K562 (cell line): ENCODE measurements around the gene PDCD6IP. TPM values are rescaled to one million over a fixed set of nuclear protein-coding genes. Genes with fewer than 3 reads are reported as not detected.
A peak's percentile ranks its signal among the peaks of the same experiment; 100 is the strongest.

Experiments
- ATAC-seq: fragments of 200-7000 bp; cut with Tn5 transposase; 3 replicates; pipeline ENCODE4 v1.9.1; 2020; ENCODE audit warnings: moderate library complexity
- BruUV-seq: library from RNA; stranded (reverse); fragments of 400-500 nt; replicated peaks from 2 replicates; lab custom pipeline; 2021; lab: Mats Ljungman, UMichigan
- CTCF ChIA-PET: fragments of 300-600 bp; formaldehyde crosslinking; extraction: SDS; loops from one replicate; lab custom pipeline; 2021; ENCODE audit warnings: low intra/inter-chr PET ratio; lab: Yijun Ruan, JAX
- POLR2A ChIA-PET: fragments of 300-600, 350-650 bp; sonication (Branson Sonifier 250); formaldehyde crosslinking; extraction: SDS; loops from one replicate; lab custom pipeline; 2021; ENCODE audit warnings: antibody characterized with exemption, inconsistent platforms; lab: Yijun Ruan, JAX
- DNase-seq, 4 experiments: peaks; one replicate each; pipeline versions ENCODE4 v3.0.0 to v3.0.0-alpha.2; 2011 to 2018; ENCODE audit warnings: low spot score in 3 of 4, mixed read lengths in 3 of 4; ENCODE audit errors: extremely low read depth in 1 of 4
- FAIRE-seq: peaks from 2 replicates; lab custom pipeline; 2011; peaks lifted over from hg19 to GRCh38; lab: Jason Lieb, UNC
- H2AFZ ChIP-seq: 2 replicates; pipeline ENCODE4 v1.6.0; 2011; ENCODE audit warnings: low read depth, low read length, control low read depth, inconsistent platforms
- H3K27ac ChIP-seq: fragments of 200-600 bp; 3 replicates; pipeline ENCODE4 v1.8.0; 2011; ENCODE audit warnings: low read depth, mild to moderate bottlenecking, control low read depth, inconsistent platforms, low read length, moderate library complexity, mixed read lengths; ENCODE audit errors: extremely low read depth
- H3K27me3 ChIP-seq, 2 experiments: fragments of 300-600 bp in 1 of 2; 2 replicates in 1 of 2; 3 replicates in 1 of 2; pipeline versions ENCODE4 v1.6.0 to v1.8.0; 2011; ENCODE audit warnings: inconsistent platforms in 2 of 2, low read length in 2 of 2, mild to moderate bottlenecking in 1 of 2, mixed read lengths in 1 of 2, moderate library complexity in 1 of 2; ENCODE audit not compliant: control insufficient read depth in 2 of 2, insufficient read depth in 2 of 2
- H3K36me3 ChIP-seq: fragments of 300-600 bp; 3 replicates; pipeline ENCODE4 v1.8.0; 2011; ENCODE audit warnings: mild to moderate bottlenecking, low read length, inconsistent platforms; ENCODE audit not compliant: control insufficient read depth, insufficient read depth
- H3K4me1 ChIP-seq, 2 experiments: fragments of 200-600 bp in 1 of 2; replicated peaks in 1 of 2; 2 replicates in 1 of 2; 3 replicates in 1 of 2; pipeline versions ENCODE4 v1.5.1 to v1.8.0; 2011; ENCODE audit warnings: inconsistent platforms in 2 of 2, low read length in 2 of 2, mild to moderate bottlenecking in 1 of 2, mixed read lengths in 1 of 2, moderate library complexity in 1 of 2; ENCODE audit not compliant: control insufficient read depth in 2 of 2, insufficient read depth in 2 of 2
- H3K4me2 ChIP-seq: 2 replicates; pipeline ENCODE4 v1.6.1; 2011; ENCODE audit warnings: low read length, control low read depth, inconsistent platforms, mixed read lengths; ENCODE audit not compliant: insufficient read depth
- H3K4me3 ChIP-seq: fragments of 200-600 bp; sonication (generic), shearing (Covaris generic); 2 replicates; pipeline ENCODE4 v1.5.1; 2016; ENCODE audit warnings: control low read depth, inconsistent platforms
- H3K79me2 ChIP-seq: fragments of 200-600 bp; 3 replicates; pipeline ENCODE4 v1.8.0; 2011; ENCODE audit warnings: low read length, inconsistent platforms; ENCODE audit not compliant: control insufficient read depth, insufficient read depth
- H3K9ac ChIP-seq, 2 experiments: 2 replicates each; pipeline versions ENCODE4 v1.6.0 to v1.6.1; 2011; ENCODE audit warnings: low read depth in 2 of 2, low read length in 2 of 2, control low read depth in 1 of 2, inconsistent platforms in 1 of 2, mild to moderate bottlenecking in 1 of 2, mixed read lengths in 1 of 2; ENCODE audit not compliant: insufficient read depth in 1 of 2
- H3K9me1 ChIP-seq: one replicate; pipeline ENCODE4 v1.6.0; 2011; ENCODE audit warnings: inconsistent platforms, mild to moderate bottlenecking, low read length, moderate library complexity; ENCODE audit not compliant: control insufficient read depth, insufficient read depth
- H3K9me3 ChIP-seq: replicated peaks from 2 replicates; pipeline ENCODE4 v1.5.1; 2011; ENCODE audit warnings: low read depth, low read length, inconsistent platforms; ENCODE audit not compliant: control insufficient read depth, insufficient read depth
- H4K20me1 ChIP-seq: replicated peaks from 2 replicates; pipeline ENCODE4 v1.6.1; 2011; ENCODE audit warnings: low read length, inconsistent platforms, mixed read lengths; ENCODE audit not compliant: control insufficient read depth, insufficient read depth
- C11orf30 ChIP-seq: fragments of 450-650 bp; IDR thresholded peaks from 2 replicates; pipeline ENCODE4 v1.6.1; 2016; ENCODE audit warnings: low read depth, mild to moderate bottlenecking
- E2F6 ChIP-seq, 2 experiments: IDR thresholded peaks; 2 replicates each; pipeline ENCODE4 v1.6.1; 2011; ENCODE audit warnings: borderline replicate concordance in 1 of 2, control low read depth in 1 of 2, low read depth in 1 of 2, low read length in 1 of 2, mild to moderate bottlenecking in 1 of 2, mixed read lengths in 1 of 2, moderate library complexity in 1 of 2; ENCODE audit not compliant: insufficient read depth in 1 of 2, insufficient read length in 1 of 2, poor library complexity in 1 of 2, severe bottlenecking in 1 of 2; ENCODE audit errors: extremely low read depth in 1 of 2
- HMGXB4 ChIP-seq: sonication (generic); formaldehyde crosslinking; IDR thresholded peaks from 2 replicates; pipeline ENCODE4 v1.8.1; 2023; ENCODE audit warnings: mild to moderate bottlenecking, missing genetic modification reagents
- MAFK ChIP-seq: IDR thresholded peaks from 2 replicates; pipeline ENCODE4 v1.6.1; 2011; ENCODE audit warnings: low read length, improper control_type of control experiment
- POLR2AphosphoS2 ChIP-seq: IDR thresholded peaks from 2 replicates; pipeline ENCODE4 v1.6.1; 2012; ENCODE audit warnings: low read length, improper control_type of control experiment
- RFX1 ChIP-seq: fragments of 450-650 bp; IDR thresholded peaks from 2 replicates; pipeline ENCODE4 v1.6.1; 2016; ENCODE audit warnings: mild to moderate bottlenecking, moderate library complexity
- RREB1 ChIP-seq: fragments of 250-450 bp; sonication (Bioruptor Pico); IDR thresholded peaks from 2 replicates; pipeline ENCODE4 v1.4.0; 2020
- SAFB ChIP-seq: fragments of 200-400 bp; formaldehyde crosslinking; IDR thresholded peaks from 2 replicates; pipeline ENCODE4 v1.6.1; 2017; ENCODE audit warnings: low read depth, low read length, borderline replicate concordance
- WHSC1 ChIP-seq: IDR thresholded peaks from one replicate; pipeline ENCODE4 v1.6.1; 2012; ENCODE audit warnings: low read length, control low read depth, inconsistent platforms
- ZBTB5 ChIP-seq: fragments of 450-650 bp; IDR thresholded peaks from 2 replicates; pipeline ENCODE4 v1.6.1; 2017; ENCODE audit warnings: antibody characterized with exemption
- ZNF121 ChIP-seq: sonication (generic); formaldehyde crosslinking; conservative IDR thresholded peaks from 2 replicates; pipeline ENCODE4 v1.8.0; 2022; ENCODE audit warnings: missing genetic modification reagents
- ZNF253 ChIP-seq: fragments of 250-450 bp; sonication (Bioruptor Pico); conservative IDR thresholded peaks from 2 replicates; pipeline ENCODE4 v1.6.1; 2021; ENCODE audit warnings: mild to moderate bottlenecking
- ZNF316 ChIP-seq: fragments of 450-650 bp; IDR thresholded peaks from 2 replicates; pipeline ENCODE4 v1.6.1; 2016
- in situ Hi-C: fragments of 300-500 bp; cut with MboI; formaldehyde crosslinking; loops from 4 replicates; pipeline ENCODE4 v1.15.0; 2018; ENCODE audit warnings: inconsistent platforms, mixed read lengths
- intact Hi-C: fragments of 100-400 bp; cut with micrococcal nuclease; formaldehyde crosslinking; loops from 2 replicates; pipeline ENCODE4 v1.14.2; 2022
- polyA plus RNA-seq, 8 experiments: library from polyadenylated mRNA; depleted of rRNA in 4 of 8; stranded (reverse) in 5 of 8; unstranded in 3 of 8; fragments of >200 nt; fragmentation: Nextera tagmentation in 2 of 8; fragmentation: Illumina TruSeq in 1 of 8; extraction: Ambion mirVana in 2 of 8; extraction: Trizol in 1 of 8; gene quantifications; 2 replicates each; pipeline versions ENCODE4 v1.2.1 to v1.2.3, GENCODE V29; 2011 to 2014; ENCODE audit warnings: inconsistent platforms in 1 of 8, missing spikeins in 1 of 8
- total RNA-seq, 7 experiments: library from RNA; depleted of rRNA in 6 of 7; stranded (reverse); fragments of >200 nt in 6 of 7; fragmentation: Illumina TruSeq in 2 of 7; extraction: Trizol in 2 of 7; gene quantifications; 2 replicates each; pipeline versions ENCODE4 v1.2.1 to v1.2.3, GENCODE V29; 2011 to 2021; ENCODE audit warnings: low replicate concordance in 1 of 7

The PDCD6IP gene
- total and polyA plus RNA-seq, 9 of the 15 experiments (the other 6 are each of a cell fraction or from before 2014, with no cell fraction given) = 40.2 to 302 (median 122) TPM

GRCh38 chr3:33895658-33896057, 97.2 kb downstream of the PDCD6IP start:
- no peaks in the 10 kb centered on the region for H3K79me2 ChIP-seq
- no peak overlapping the region for H3K4me2 ChIP-seq
- H2AFZ ChIP-seq = peak overlapping the region; percentile 66
- FAIRE-seq = no peak
- ChIA-PET CTCF (no interaction called here), POLR2A (no interaction called here)
- H3K9ac ChIP-seq = no peak overlapping the region
- H3K4me3 ChIP-seq = no peak overlapping the region
- no TSS peak for BruUV-seq
- no peaks in the 10 kb centered on the region for H3K27me3 ChIP-seq
- intact Hi-C loops = no loop called here
- ATAC-seq = no peak
- no peaks in the 10 kb centered on the region; the same call in 1 of the 2 replicates for H3K9me3 ChIP-seq
- DNase-seq = no peak
- H3K9me1 ChIP-seq = no peaks in the 10 kb centered on the region
- in situ Hi-C loops = loop anchor here (25.0 kb wide), 1 partner anchor 367 kb away; no protein-coding TSS in a partner anchor
- no peaks in the 10 kb centered on the region for H4K20me1 ChIP-seq
- H3K27ac ChIP-seq = no peak overlapping the region
- peaks cover 13 to 25% of the 10 kb centered on the region in 2 experiments for H3K4me1 ChIP-seq
- H3K36me3 ChIP-seq = no peaks in the 10 kb centered on the region
- TF ChIP-seq ZNF121 (CRISPR knock-in tag) (no peak), ZNF316 (peak; percentile 74), WHSC1 (no peak), HMGXB4 (CRISPR knock-in tag) (no peak), POLR2AphosphoS2 (no peak), RREB1 (CRISPR knock-in tag) (no peak), ZNF253 (CRISPR knock-in tag) (no peak), C11orf30 (peak; percentile 64; the same call in 1 of the 2 replicates), RFX1 (no peak), ZBTB5 (no peak), SAFB (no peak), E2F6 (IDR thresholded peaks at IDR 0.05; ENCODE audit: borderline replicate concordance in 1 of 2, extremely low read depth in 1 of 2, insufficient read depth in 1 of 2, insufficient read length in 1 of 2, low read depth in 1 of 2, low read length in 1 of 2, poor library complexity in 1 of 2, severe bottlenecking in 1 of 2) (no peak), MAFK (peak; percentile 14; the same call in 1 of the 2 replicates)
